ENCODE results near the gene NSMCE4A.
"Not testable (repeated sequence)": the region's sequence is repeated elsewhere in the genome, so short reads cannot be mapped to it uniquely, and the experiment has no call there.

NSMCE4A gene

GRCh38 chr10:121974535-121975294 is at the start of gene NSMCE4A:
Gene NSMCE4A, minus strand, starts transcription at chr10:121975217. Its CDS starts 52 bp downstream, at chr10:121975165.
- DNase-seq: peak; percentile 76

DNA sequence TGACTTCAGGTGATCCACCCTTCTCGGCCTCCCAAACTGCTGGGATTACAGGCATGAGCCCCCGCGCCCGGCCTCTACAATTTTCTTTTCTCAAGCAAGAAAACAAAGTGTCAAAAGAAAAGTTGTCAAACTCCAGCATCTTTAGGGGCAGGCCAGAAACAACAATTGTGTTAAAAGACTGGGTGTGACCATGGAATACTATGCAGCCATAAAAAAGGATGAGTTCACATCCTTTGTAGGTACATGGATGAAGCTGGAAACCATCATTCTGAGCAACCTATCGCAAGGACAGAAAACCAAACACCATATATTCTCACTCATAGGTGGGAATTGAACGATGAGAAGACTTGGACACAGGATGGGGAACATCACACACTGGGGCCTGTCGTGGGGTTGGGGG is 48.2 kb upstream of the NSMCE4A start:
- DNase-seq: not testable (repeated sequence)

GRCh38 chr10:122022276-122022675 is 47.3 kb upstream of the NSMCE4A start:
- DNase-seq: no peak

GRCh38 chr10:122021828-122022227 is 46.8 kb upstream of the NSMCE4A start:
- no peak for DNase-seq

DNA sequence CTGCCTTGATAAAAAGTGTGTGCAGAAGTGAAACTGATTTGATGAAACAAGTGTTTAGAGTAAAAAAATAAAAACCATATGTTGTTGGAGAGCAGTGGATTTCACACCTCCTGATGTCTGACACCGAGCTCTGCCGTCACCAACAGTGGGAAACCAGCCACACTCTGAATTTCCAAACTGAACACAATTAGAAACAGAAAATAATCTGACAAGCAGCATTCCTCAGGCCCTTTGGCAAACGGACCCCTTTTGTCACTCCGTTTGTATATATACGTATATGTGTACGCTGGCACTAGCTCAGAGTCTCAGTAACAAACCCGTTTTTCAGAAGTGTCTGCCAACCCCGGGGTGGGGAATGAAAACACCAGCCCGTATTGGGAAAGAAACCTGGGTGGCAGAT is 46.4 kb upstream of the NSMCE4A start:
- DNase-seq: no peak

GRCh38 chr10:122020226-122020625 is 45.2 kb upstream of the NSMCE4A start:
- no peak for DNase-seq

DNA sequence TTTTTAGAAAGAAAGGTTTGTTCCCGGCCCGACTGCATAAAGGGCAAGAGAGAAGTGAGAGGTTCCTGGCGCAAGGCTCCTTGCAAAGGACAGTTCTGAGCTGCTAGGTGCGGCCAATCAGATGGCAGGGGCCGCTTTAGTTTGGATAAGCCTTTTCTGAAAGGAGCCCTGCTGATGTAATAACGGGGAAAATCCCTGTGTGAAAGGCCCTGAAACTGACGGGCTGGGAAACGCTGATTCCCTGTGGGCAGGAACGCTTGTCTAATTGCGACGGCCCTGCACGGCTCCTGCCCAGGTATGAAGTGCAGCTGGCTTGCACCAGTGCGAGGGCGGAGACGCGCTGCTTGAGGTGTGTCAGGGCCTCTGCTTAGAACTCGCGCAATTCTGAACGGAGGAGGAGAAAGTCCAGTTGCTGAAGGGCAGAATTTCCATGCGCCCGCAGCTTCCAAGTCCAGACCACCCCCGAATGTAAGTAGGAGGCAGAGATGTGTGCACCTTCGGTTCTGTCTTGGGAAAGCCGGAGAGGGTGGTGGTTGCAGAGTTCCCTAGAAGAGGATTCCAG is 44.5 kb upstream of the NSMCE4A start:
- no peak for DNase-seq

DNA sequence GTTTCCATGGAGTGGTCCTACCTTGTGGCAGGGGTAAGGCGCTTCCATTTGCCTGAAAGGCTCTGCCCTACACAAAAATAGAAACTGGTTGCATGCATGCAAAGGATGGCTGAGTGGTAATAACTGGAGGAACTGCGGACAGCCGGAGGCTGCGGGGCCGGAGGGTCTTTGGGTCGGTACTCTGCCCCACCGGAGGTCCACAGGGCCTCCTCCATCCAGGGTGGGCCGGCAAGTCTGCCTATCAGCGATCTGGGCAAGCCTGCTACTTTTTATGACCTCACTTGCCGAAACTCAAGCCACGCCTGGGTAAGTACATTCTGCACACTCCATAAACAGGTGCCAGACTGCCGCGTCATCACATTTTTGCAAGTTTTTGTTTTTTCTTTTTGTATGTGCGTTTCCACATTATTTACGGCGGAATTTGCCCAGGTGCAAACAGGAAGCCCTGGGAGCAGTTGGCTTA is 44.0 kb upstream of the NSMCE4A start:
- no peak for DNase-seq

DNA sequence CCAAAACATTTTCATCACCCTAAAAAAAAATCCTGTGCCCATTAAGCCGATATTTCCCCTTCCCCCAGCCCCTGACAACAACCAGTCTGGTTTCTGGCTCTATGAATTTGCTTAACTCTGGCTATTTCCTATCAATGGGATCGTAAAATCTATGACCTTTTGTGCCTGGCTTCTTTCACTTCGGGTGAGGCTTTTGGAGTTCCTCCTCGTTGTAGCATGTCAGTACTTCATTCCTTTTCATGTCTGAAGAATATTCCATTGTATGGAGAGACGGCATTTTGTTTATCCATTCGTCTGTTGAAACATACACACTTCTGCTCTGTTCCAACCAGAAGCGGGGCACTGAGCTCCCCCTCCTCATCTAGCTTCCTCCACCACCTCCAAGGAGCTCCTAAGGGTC is 43.5 kb upstream of the NSMCE4A start:
- no peak for DNase-seq

DNA sequence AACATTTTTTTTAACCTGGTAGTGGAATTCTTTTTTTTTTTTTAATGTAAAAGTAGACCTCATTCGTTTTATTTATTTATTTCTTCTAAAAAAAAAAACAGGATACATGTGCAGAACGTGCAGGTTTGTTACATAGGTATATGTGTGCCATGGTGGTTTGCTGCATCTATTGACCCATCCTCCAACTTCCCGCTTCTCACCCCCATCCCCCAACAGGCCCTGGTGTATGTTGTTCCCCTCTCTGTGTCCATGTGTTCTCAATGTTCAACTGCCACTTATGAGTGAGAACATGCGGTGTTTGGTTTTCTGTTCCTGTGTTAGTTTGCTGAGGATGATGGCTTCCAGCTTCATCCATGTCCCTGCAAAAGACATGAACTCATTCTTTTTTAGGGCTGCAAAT is 42.9 kb upstream of the NSMCE4A start:
- DNase-seq: not testable (repeated sequence)

- DNase-seq: no peak
Observed at GRCh38 chr10:122014652-122015248, 39.7 kb upstream of the NSMCE4A start.

GRCh38 chr10:122013311-122013780 is 38.3 kb upstream of the NSMCE4A start:
- no peak for DNase-seq

DNA sequence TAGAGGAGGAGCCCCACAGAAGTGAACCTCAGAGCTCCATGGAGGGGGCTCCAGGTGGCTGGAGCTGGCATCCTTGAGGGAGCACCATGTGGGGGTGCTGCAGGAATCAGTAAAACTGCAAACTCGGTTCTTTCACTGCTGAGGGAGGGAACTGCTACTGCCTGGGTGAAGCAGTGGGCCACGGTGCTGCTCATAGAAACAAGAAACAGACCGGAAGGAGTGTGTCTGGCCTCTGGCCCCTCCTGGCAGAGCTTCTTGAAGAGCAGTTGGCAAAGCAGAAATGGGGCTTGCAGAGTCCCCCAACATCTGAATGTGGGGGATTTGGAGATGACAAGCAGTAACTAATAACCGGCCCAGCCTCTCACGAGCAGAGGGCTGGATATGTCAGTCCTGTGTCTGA is 37.7 kb upstream of the NSMCE4A start:
- DNase-seq: no peak

GRCh38 chr10:122010405-122011050 is 35.5 kb upstream of the NSMCE4A start:
- DNase-seq: no peak

DNA sequence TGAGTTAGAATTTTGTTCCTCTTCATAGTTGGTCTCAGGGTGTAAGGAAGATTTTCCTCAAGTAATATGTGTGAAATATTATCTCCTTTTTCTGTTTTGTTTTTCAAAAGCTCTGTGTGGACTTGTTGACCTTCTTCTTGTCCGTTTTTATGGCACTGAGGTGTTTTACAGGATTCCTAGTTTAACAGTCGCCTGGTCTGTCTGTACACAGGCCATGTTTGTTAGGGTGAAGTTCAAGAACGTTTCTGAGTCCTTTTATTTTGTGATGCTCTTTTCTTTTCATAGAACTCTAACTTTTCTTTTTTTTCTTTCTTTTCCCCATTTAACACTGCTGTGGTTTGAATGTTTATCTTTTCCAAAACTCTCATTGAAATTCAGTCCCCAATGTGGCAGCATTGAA is 32.4 kb upstream of the NSMCE4A start:
- DNase-seq: no peak

GRCh38 chr10:122001698-122002097 is 26.7 kb upstream of the NSMCE4A start:
- no peak for DNase-seq

DNA sequence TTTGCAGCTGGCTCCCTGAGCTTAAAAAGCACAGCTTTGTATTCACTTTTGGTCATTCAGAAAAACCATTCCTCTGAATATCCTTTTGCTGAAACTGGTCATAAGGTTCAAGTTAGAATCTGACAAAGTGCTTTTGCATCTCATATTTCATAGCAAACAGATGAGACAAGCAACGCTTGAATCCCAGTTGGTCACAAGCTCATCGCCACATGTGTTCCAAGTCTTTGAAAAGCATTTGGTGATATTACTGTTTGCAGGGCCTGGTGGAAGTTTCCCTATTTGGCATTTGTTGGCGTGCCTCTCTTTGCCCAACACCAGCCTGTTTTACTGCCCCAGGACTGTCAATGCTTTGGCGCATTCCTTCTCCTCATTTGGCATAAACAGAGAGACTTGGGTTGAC is 24.3 kb upstream of the NSMCE4A start:
- DNase-seq: no peak

GRCh38 chr10:121998462-121998861 is 23.4 kb upstream of the NSMCE4A start:
- DNase-seq: no peak

- DNase-seq: no peak
Observed at GRCh38 chr10:121994429-121994941, 19.5 kb upstream of the NSMCE4A start.

- not testable (repeated sequence) for DNase-seq
Observed at GRCh38 chr10:121991727-121992126, 16.7 kb upstream of the NSMCE4A start.

DNA sequence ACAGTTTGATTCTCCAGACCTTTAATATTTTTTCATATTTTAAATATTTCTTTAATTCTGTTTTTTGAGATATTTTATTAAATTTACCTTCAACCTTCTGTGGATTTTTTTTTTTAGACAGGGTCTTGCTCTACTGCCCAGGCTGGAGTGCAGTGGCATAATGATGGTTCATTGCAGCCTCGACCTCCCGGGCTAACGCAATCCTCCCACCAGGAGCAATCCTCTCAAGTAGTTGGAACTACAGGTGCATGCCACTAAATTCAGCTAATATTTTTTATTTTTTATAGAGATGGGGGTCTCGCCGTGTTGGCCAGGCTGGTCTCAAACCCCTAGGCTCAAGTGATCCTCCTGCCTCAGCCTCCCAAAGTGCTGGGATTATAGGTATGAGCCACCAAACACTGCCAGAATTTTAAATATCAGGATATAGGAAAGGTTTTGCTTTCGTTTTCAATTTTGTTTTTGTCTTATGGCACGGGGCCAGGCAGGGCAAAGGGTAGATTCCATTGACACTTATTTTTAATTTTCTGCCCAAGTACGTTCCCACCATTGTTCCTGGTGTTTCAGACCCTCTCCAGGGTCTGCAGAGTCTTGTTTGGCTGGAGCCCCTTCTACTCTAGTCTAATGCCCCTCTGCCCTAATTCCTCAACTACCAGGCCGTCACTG is 15.1 kb upstream of the NSMCE4A start:
- no peak for DNase-seq
